Liver (tissue), 9 donors: ENCODE results near the gene SLIT3. TPM values are rescaled to one million over a fixed set of nuclear protein-coding genes. Genes with fewer than 3 reads are reported as not detected.
A peak's percentile ranks its signal among the peaks of the same experiment; 100 is the strongest.

ENCODE experiments used
- DNase-seq: peaks from one replicate; pipeline ENCODE4 v3.0.0-alpha.2; 2017; ENCODE audit warnings: low spot score
- H3K27ac ChIP-seq, 2 donors: one replicate each; pipeline ENCODE4 v1.7.0; 2013; ENCODE audit warnings: inconsistent platforms in 2 of 2, low read length in 2 of 2, control low read depth in 1 of 2, low read depth in 1 of 2, mild to moderate bottlenecking in 1 of 2
- H3K27me3 ChIP-seq, 4 donors: one replicate each; pipeline versions ENCODE4 v1.6.1 to v1.7.0; 2013; ENCODE audit warnings: low read length in 3 of 4, inconsistent platforms in 1 of 4, mild to moderate bottlenecking in 1 of 4, moderate library complexity in 1 of 4; ENCODE audit not compliant: control insufficient read depth in 4 of 4, insufficient read depth in 4 of 4
- H3K36me3 ChIP-seq, 4 donors: one replicate each; pipeline versions ENCODE4 v1.6.1 to v1.7.0; 2013; ENCODE audit warnings: low read length in 3 of 4, mild to moderate bottlenecking in 3 of 4, low read depth in 1 of 4, moderate library complexity in 1 of 4; ENCODE audit not compliant: control insufficient read depth in 4 of 4, insufficient read depth in 3 of 4
- H3K4me1 ChIP-seq, 4 donors: one replicate each; pipeline versions ENCODE4 v1.6.1 to v1.7.0; 2013; ENCODE audit warnings: low read length in 3 of 4, mild to moderate bottlenecking in 3 of 4, moderate library complexity in 1 of 4; ENCODE audit not compliant: control insufficient read depth in 4 of 4, insufficient read depth in 4 of 4
- H3K4me3 ChIP-seq, 3 donors: one replicate each; pipeline versions ENCODE4 v1.6.1 to v1.7.0; 2013; ENCODE audit warnings: low read length in 3 of 3, control low read depth in 1 of 3, low read depth in 1 of 3, mild to moderate bottlenecking in 1 of 3
- H3K9ac ChIP-seq, 2 donors: one replicate each; pipeline ENCODE4 v1.7.0; 2013; ENCODE audit warnings: low read length in 2 of 2, mild to moderate bottlenecking in 2 of 2, moderate library complexity in 2 of 2, control low read depth in 1 of 2, low read depth in 1 of 2
- H3K9me3 ChIP-seq, 4 donors: one replicate each; pipeline versions ENCODE4 v1.6.1 to v1.7.0; 2013; ENCODE audit warnings: low read length in 3 of 4; ENCODE audit not compliant: control insufficient read depth in 4 of 4
- EGR1 ChIP-seq, 2 donors: IDR thresholded peaks; 2 replicates each; pipeline ENCODE4 v1.6.1; 2016 to 2018; ENCODE audit warnings: antibody characterized with exemption in 2 of 2, low read depth in 2 of 2
- FOXA1 ChIP-seq: IDR thresholded peaks from 2 replicates; pipeline ENCODE4 v1.6.1; 2016; ENCODE audit warnings: antibody characterized with exemption
- FOXA2 ChIP-seq: IDR thresholded peaks from 2 replicates; pipeline ENCODE4 v1.6.1; 2016; ENCODE audit warnings: antibody characterized with exemption
- GABPA ChIP-seq, 2 donors: IDR thresholded peaks in 1 of 2; conservative IDR thresholded peaks in 1 of 2; 2 replicates each; pipeline ENCODE4 v1.6.1; 2016; ENCODE audit warnings: antibody characterized with exemption in 2 of 2, mild to moderate bottlenecking in 1 of 2, moderate library complexity in 1 of 2
- HNF4A ChIP-seq, 2 donors: conservative IDR thresholded peaks; 2 replicates each; pipeline ENCODE4 v1.6.1; 2016; ENCODE audit warnings: antibody characterized with exemption in 2 of 2, mild to moderate bottlenecking in 2 of 2
- HNF4G ChIP-seq: IDR thresholded peaks from 2 replicates; pipeline ENCODE4 v1.6.1; 2016; ENCODE audit warnings: antibody characterized with exemption
- JUND ChIP-seq, 2 donors: IDR thresholded peaks; 2 replicates each; pipeline ENCODE4 v1.6.1; 2016; ENCODE audit warnings: antibody characterized with exemption in 2 of 2
- NR2F2 ChIP-seq: IDR thresholded peaks from 2 replicates; pipeline ENCODE4 v1.6.1; 2016; ENCODE audit warnings: antibody characterized with exemption
- RAD21 ChIP-seq, 2 donors: IDR thresholded peaks; 2 replicates each; pipeline ENCODE4 v1.6.1; 2016; ENCODE audit warnings: antibody characterized with exemption in 2 of 2, mild to moderate bottlenecking in 2 of 2
- RXRA ChIP-seq, 2 donors: IDR thresholded peaks; 2 replicates each; pipeline ENCODE4 v1.6.1; 2017 to 2018; ENCODE audit warnings: antibody characterized with exemption in 2 of 2, mild to moderate bottlenecking in 1 of 2
- SP1 ChIP-seq: IDR thresholded peaks from 2 replicates; pipeline ENCODE4 v1.6.1; 2018; ENCODE audit warnings: antibody characterized with exemption, mild to moderate bottlenecking
- TAF1 ChIP-seq: conservative IDR thresholded peaks from 2 replicates; pipeline ENCODE4 v1.6.1; 2016; ENCODE audit warnings: antibody characterized with exemption, mild to moderate bottlenecking
- YY1 ChIP-seq: IDR thresholded peaks from 2 replicates; pipeline ENCODE4 v1.6.1; 2016; ENCODE audit warnings: antibody characterized with exemption, mild to moderate bottlenecking
- WGBS: extraction: QIAGEN DNeasy Blood & Tissue Kit; methylation state at CpG from one replicate; pipeline ENCODE4 v1.1.7; 2013; 5-methylcytosine and 5-hydroxymethylcytosine counted together
- polyA plus RNA-seq, 2 donors: library from polyadenylated mRNA; stranded (reverse) in 1 of 2; unstranded in 1 of 2; fragments of 200-250 nt in 1 of 2; fragments of >200 nt in 1 of 2; fragmentation: Nextera tagmentation in 1 of 2; extraction: Ambion mirVana in 1 of 2; gene quantifications; one replicate each; pipeline versions ENCODE4 v1.2.1 to v1.2.3, GENCODE V29; 2013 to 2015
- total RNA-seq, 2 donors: library from RNA; depleted of rRNA; stranded (reverse); fragments of >200 nt; gene quantifications; one replicate each; pipeline ENCODE4 v1.2.3, GENCODE V29; 2014
- TF ChIP-seq, protein P1 (sequence below): IDR thresholded peaks from 2 replicates; pipeline ENCODE4 v1.6.1; 2016; ENCODE audit warnings: antibody characterized with exemption
- TF ChIP-seq, protein P2 (sequence below): IDR thresholded peaks from 2 replicates; pipeline ENCODE4 v1.6.1; 2016; ENCODE audit warnings: antibody characterized with exemption
- TF ChIP-seq, protein P3 (sequence below): IDR thresholded peaks from 2 replicates; pipeline ENCODE4 v1.6.1; 2016; ENCODE audit warnings: antibody characterized with exemption, mild to moderate bottlenecking
- TF ChIP-seq, protein P4 (sequence below): IDR thresholded peaks from 2 replicates; pipeline ENCODE4 v1.6.1; 2016; ENCODE audit warnings: antibody characterized with exemption
- TF ChIP-seq, protein P5 (sequence below): fragments of 150-350 bp; IDR thresholded peaks from 2 replicates; pipeline ENCODE4 v1.5.1; 2017; ENCODE audit warnings: improper control_type of control experiment, low read depth, low read length; ENCODE audit not compliant: missing input control
- donor health status: healthy.
- donor health status: healthy.
- donor health status: healthy.
- donor health status: healthy.
- donor health status: healthy.

The SLIT3 gene
- total and polyA plus RNA-seq, 4 donors = 0.61 to 1.3 (median 0.91) TPM

DNA sequence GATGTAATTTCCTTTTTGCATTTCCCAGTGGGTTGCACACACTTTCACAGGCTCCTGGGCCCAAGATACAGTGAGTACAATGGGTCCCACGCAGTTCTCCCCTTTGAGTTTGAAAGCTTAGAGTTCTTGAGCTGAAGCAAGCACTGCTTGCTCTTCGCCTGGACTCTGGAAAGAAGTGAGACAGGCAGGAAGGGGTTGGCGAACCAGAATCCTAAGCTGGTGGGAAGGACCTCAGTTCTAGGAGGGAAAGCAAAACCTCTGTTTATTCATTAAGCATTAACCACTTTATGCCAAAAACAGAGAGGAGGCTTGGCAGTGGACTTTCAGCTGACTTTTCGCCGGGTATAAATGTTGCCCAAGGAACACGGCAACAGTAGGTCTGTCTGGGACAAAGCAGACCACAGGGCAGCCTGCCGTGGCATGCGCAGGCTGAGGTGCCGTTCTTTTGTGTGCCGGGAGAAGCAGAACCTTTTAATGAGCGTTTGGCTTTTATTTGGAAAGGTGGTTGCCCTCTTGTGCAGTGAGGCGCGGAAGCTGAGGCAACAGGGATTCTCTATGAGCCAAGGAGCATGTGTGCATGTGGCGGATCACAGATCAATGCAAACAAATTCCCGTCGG is 481.8 kb downstream of the SLIT3 start:
- no peaks in the 10 kb centered on the region for H3K27me3 ChIP-seq
- TF ChIP-seq, protein P1, sequence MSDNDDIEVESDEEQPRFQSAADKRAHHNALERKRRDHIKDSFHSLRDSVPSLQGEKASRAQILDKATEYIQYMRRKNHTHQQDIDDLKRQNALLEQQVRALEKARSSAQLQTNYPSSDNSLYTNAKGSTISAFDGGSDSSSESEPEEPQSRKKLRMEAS = no peak
- TF ChIP-seq HNF4A (conservative IDR thresholded peaks at IDR 0.05) = peak; percentile 34 to 63
- TF ChIP-seq GABPA (IDR thresholded peaks at IDR 0.05 in 1 of 2, conservative IDR thresholded peaks at IDR 0.05 in 1 of 2) = no peak
- TF ChIP-seq, protein P2, sequence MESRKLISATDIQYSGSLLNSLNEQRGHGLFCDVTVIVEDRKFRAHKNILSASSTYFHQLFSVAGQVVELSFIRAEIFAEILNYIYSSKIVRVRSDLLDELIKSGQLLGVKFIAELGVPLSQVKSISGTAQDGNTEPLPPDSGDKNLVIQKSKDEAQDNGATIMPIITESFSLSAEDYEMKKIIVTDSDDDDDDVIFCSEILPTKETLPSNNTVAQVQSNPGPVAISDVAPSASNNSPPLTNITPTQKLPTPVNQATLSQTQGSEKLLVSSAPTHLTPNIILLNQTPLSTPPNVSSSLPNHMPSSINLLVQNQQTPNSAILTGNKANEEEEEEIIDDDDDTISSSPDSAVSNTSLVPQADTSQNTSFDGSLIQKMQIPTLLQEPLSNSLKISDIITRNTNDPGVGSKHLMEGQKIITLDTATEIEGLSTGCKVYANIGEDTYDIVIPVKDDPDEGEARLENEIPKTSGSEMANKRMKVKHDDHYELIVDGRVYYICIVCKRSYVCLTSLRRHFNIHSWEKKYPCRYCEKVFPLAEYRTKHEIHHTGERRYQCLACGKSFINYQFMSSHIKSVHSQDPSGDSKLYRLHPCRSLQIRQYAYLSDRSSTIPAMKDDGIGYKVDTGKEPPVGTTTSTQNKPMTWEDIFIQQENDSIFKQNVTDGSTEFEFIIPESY = no peak
- TF ChIP-seq JUND (IDR thresholded peaks at IDR 0.05) = no peak
- TF ChIP-seq YY1 = peak; percentile 34
- TF ChIP-seq RXRA (IDR thresholded peaks at IDR 0.05) = peak; percentile 43 to 64
- TF ChIP-seq, protein P3, sequence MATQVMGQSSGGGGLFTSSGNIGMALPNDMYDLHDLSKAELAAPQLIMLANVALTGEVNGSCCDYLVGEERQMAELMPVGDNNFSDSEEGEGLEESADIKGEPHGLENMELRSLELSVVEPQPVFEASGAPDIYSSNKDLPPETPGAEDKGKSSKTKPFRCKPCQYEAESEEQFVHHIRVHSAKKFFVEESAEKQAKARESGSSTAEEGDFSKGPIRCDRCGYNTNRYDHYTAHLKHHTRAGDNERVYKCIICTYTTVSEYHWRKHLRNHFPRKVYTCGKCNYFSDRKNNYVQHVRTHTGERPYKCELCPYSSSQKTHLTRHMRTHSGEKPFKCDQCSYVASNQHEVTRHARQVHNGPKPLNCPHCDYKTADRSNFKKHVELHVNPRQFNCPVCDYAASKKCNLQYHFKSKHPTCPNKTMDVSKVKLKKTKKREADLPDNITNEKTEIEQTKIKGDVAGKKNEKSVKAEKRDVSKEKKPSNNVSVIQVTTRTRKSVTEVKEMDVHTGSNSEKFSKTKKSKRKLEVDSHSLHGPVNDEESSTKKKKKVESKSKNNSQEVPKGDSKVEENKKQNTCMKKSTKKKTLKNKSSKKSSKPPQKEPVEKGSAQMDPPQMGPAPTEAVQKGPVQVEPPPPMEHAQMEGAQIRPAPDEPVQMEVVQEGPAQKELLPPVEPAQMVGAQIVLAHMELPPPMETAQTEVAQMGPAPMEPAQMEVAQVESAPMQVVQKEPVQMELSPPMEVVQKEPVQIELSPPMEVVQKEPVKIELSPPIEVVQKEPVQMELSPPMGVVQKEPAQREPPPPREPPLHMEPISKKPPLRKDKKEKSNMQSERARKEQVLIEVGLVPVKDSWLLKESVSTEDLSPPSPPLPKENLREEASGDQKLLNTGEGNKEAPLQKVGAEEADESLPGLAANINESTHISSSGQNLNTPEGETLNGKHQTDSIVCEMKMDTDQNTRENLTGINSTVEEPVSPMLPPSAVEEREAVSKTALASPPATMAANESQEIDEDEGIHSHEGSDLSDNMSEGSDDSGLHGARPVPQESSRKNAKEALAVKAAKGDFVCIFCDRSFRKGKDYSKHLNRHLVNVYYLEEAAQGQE = no peak
- TF ChIP-seq FOXA1 = no peak
- TF ChIP-seq TAF1 = peak; percentile 68
- peak; percentile 48 for TF ChIP-seq HNF4G
- TF ChIP-seq FOXA2 = no peak
- TF ChIP-seq NR2F2 = no peak
- TF ChIP-seq SP1 = peak; percentile 84
- TF ChIP-seq, protein P4, sequence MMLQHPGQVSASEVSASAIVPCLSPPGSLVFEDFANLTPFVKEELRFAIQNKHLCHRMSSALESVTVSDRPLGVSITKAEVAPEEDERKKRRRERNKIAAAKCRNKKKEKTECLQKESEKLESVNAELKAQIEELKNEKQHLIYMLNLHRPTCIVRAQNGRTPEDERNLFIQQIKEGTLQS = no peak
- TF ChIP-seq, protein P5, sequence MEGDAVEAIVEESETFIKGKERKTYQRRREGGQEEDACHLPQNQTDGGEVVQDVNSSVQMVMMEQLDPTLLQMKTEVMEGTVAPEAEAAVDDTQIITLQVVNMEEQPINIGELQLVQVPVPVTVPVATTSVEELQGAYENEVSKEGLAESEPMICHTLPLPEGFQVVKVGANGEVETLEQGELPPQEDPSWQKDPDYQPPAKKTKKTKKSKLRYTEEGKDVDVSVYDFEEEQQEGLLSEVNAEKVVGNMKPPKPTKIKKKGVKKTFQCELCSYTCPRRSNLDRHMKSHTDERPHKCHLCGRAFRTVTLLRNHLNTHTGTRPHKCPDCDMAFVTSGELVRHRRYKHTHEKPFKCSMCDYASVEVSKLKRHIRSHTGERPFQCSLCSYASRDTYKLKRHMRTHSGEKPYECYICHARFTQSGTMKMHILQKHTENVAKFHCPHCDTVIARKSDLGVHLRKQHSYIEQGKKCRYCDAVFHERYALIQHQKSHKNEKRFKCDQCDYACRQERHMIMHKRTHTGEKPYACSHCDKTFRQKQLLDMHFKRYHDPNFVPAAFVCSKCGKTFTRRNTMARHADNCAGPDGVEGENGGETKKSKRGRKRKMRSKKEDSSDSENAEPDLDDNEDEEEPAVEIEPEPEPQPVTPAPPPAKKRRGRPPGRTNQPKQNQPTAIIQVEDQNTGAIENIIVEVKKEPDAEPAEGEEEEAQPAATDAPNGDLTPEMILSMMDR = no peak
- TF ChIP-seq EGR1 (IDR thresholded peaks at IDR 0.05; ENCODE audit: low read depth in 2 of 2) = no peak
- TF ChIP-seq RAD21 (IDR thresholded peaks at IDR 0.05) = peak in 1 of 2 donors; percentile 21
- peak overlapping the region; percentile 9 to 38 for H3K27ac ChIP-seq
- H3K9ac ChIP-seq = peak overlapping the region in 1 of 2 donors; percentile 36
- 30% methylated on average over 16 of the region's 16 CpGs for WGBS
- no peak for DNase-seq
- H3K4me1 ChIP-seq = peaks cover 1 to 9% (median 6%) of the 10 kb centered on the region in 4 donors
- no peaks in the 10 kb centered on the region for H3K9me3 ChIP-seq
- no peaks in the 10 kb centered on the region for H3K36me3 ChIP-seq
- peak overlapping the region in 2 of 3 donors; percentile 11 to 60 for H3K4me3 ChIP-seq
